NCI-H748 (cell line): ENCODE results near the gene JAKMIP1.

Source experiments
- DNase-seq: peaks from one replicate; lab custom pipeline; 2025; ENCODE audit not compliant: unreplicated experiment; lab: John Stamatoyannopoulos, UW

JAKMIP1 gene

GRCh38 chr4:6200011-6200921 is at the start of gene JAKMIP1:
Gene JAKMIP1, minus strand, starts transcription at chr4:6200549. Its CDS starts 87,699 bp downstream, at chr4:6112850.
- DNase-seq: peak; percentile 75

GRCh38 chr4:6248394-6248793 is 48.0 kb upstream of the JAKMIP1 start:
- no peak for DNase-seq

- no peak for DNase-seq
Observed at GRCh38 chr4:6246170-6246634, 45.9 kb upstream of the JAKMIP1 start.

- DNase-seq: no peak
Observed at GRCh38 chr4:6245246-6246169, 45.2 kb upstream of the JAKMIP1 start.

GRCh38 chr4:6242271-6243029 is 42.1 kb upstream of the JAKMIP1 start:
- no peak for DNase-seq

GRCh38 chr4:6241062-6241845 is 40.9 kb upstream of the JAKMIP1 start:
- DNase-seq: no peak

- DNase-seq: no peak
Observed at GRCh38 chr4:6239968-6240367, 39.6 kb upstream of the JAKMIP1 start.

- no peak for DNase-seq
Observed at GRCh38 chr4:6239486-6239885, 39.1 kb upstream of the JAKMIP1 start.

- no peak for DNase-seq
Observed at GRCh38 chr4:6236816-6237390, 36.6 kb upstream of the JAKMIP1 start.

GRCh38 chr4:6235901-6236640 is 35.7 kb upstream of the JAKMIP1 start:
- no peak for DNase-seq

GRCh38 chr4:6235012-6235411 is 34.7 kb upstream of the JAKMIP1 start:
- no peak for DNase-seq

GRCh38 chr4:6233929-6234328 is 33.6 kb upstream of the JAKMIP1 start:
- no peak for DNase-seq

- DNase-seq: no peak
Observed at GRCh38 chr4:6232836-6233785, 32.8 kb upstream of the JAKMIP1 start.

GRCh38 chr4:6231663-6232165 is 31.4 kb upstream of the JAKMIP1 start:
- DNase-seq: no peak

- DNase-seq: no peak
Observed at GRCh38 chr4:6230827-6231662, 30.7 kb upstream of the JAKMIP1 start.

- no peak for DNase-seq
Observed at GRCh38 chr4:6230502-6230785, 30.1 kb upstream of the JAKMIP1 start.
